WI38 (cell line): ENCODE measurements around the gene GNB2.

Experiments
- H3K4me3 ChIP-seq: 2 replicates; pipeline ENCODE4 v1.5.1; 2011; ENCODE audit warnings: low read depth, mild to moderate bottlenecking, control low read depth, low read length
- CTCF ChIP-seq: IDR thresholded peaks from 2 replicates; pipeline ENCODE4 v1.5.1; 2012; ENCODE audit warnings: low read depth, mild to moderate bottlenecking, control low read depth, low read length

The GNB2 gene

GRCh38 chr7:100632951-100633717, 40.4 kb upstream of the GNB2 start:
- H3K4me3 ChIP-seq: peak overlapping the region; percentile 41
- TF ChIP-seq CTCF: no peak

- no peak overlapping the region for H3K4me3 ChIP-seq
- no peak for TF ChIP-seq CTCF
These were observed 33.5 kb upstream of the GNB2 start for GRCh38 chr7:100639995-100640516.

GRCh38 chr7:100640517-100641440, 32.8 kb upstream of the GNB2 start:
- TF ChIP-seq CTCF: no peak
- H3K4me3 ChIP-seq: no peak overlapping the region

GRCh38 chr7:100641463-100641859, 32.1 kb upstream of the GNB2 start, which contains the start of gene TFR2:
Gene TFR2 (minus strand): TSS chr7:100641552. CDS start chr7:100641509, 43 bp downstream.
- no peak for TF ChIP-seq CTCF
- H3K4me3 ChIP-seq: no peak within 1 kb of the TSS

GRCh38 chr7:100641860-100642533, 31.5 kb upstream of the GNB2 start:
- TF ChIP-seq CTCF: no peak
- no peak overlapping the region for H3K4me3 ChIP-seq

- TF ChIP-seq CTCF: no peak
- H3K4me3 ChIP-seq: no peak overlapping the region
These were observed 31.0 kb upstream of the GNB2 start for GRCh38 chr7:100642534-100642907.
